Prostate gland (tissue), 2 donors: ENCODE data around the gene EEFSEC. TPM values are rescaled to one million over a fixed set of nuclear protein-coding genes. Genes with fewer than 3 reads are reported as not detected.

Experiments
- DNase-seq: peaks from one replicate; pipeline ENCODE4 v3.0.0-alpha.2; 2019; ENCODE audit warnings: low spot score
- H3K27ac ChIP-seq, 2 donors: fragments of 200-600 bp; sonication (generic); 2 replicates each; pipeline ENCODE4 v1.5.1; 2017 to 2019
- H3K27me3 ChIP-seq: fragments of 200-600 bp; sonication (generic); replicated peaks from 2 replicates; pipeline ENCODE4 v1.5.1; 2019; ENCODE audit not compliant: insufficient read depth
- H3K36me3 ChIP-seq, 2 donors: fragments of 200-600 bp; sonication (generic); 1 replicate in 1 of 2; 2 replicates in 1 of 2; pipeline versions ENCODE4 v1.5.1 to v1.8.1; 2017 to 2019
- H3K4me1 ChIP-seq: fragments of 200-600 bp; sonication (generic); replicated peaks from 2 replicates; pipeline ENCODE4 v1.5.1; 2019
- H3K4me3 ChIP-seq, 2 donors: fragments of 200-600 bp; sonication (generic); 2 replicates each; pipeline ENCODE4 v1.5.1; 2017 to 2019
- H3K9me3 ChIP-seq: fragments of 200-600 bp; sonication (generic); 2 replicates; pipeline ENCODE4 v1.5.1; 2017
- CTCF ChIP-seq, 4 experiments: fragments of 200-600 bp in 2 of 4; fragments of 450-650 bp in 2 of 4; sonication (generic) in 2 of 4; IDR thresholded peaks; 1 replicate in 3 of 4; 2 replicates in 1 of 4; pipeline ENCODE4 v1.5.1; 2016 to 2019; ENCODE audit warnings: antibody characterized with exemption in 4 of 4, mild to moderate bottlenecking in 2 of 4, moderate library complexity in 2 of 4
- POLR2A ChIP-seq: fragments of 450-650 bp; IDR thresholded peaks from one replicate; pipeline ENCODE4 v1.6.1; 2016; ENCODE audit warnings: antibody characterized with exemption, mild to moderate bottlenecking
- POLR2AphosphoS5 ChIP-seq: sonication (generic); formaldehyde crosslinking; IDR thresholded peaks from one replicate; pipeline ENCODE4 v1.6.1; 2017; ENCODE audit warnings: antibody characterized with exemption
- WGBS: methylation state at CpG from one replicate; pipeline ENCODE4 v1.1.5; 2018; 5-methylcytosine and 5-hydroxymethylcytosine counted together
- intact Hi-C: fragments of 100-400 bp; cut with DNase I; formaldehyde crosslinking; loops from one replicate; pipeline ENCODE4 v1.14.2; 2022
- total RNA-seq, 2 donors: library from RNA; depleted of rRNA; stranded (reverse); fragments of >200 nt; gene quantifications; one replicate each; pipeline ENCODE4 v1.1.0, GENCODE V29; 2016

The EEFSEC gene
- total RNA-seq, 2 donors from 2014 or later: 24.7 to 26.1 TPM

GRCh38 chr3:128309026-128309425 lies 155.7 kb downstream of the EEFSEC start:
- H3K4me1 ChIP-seq: no peaks in the 10 kb centered on the region
- H3K9me3 ChIP-seq: no peaks in the 10 kb centered on the region
- intact Hi-C loops: no loop called here
- no peak for TF ChIP-seq POLR2A
- no peak for TF ChIP-seq POLR2AphosphoS5
- no peak for TF ChIP-seq CTCF (IDR thresholded peaks at IDR 0.05)
- WGBS: 87% methylated on average over 8 of the region's 8 CpGs
- H3K27me3 ChIP-seq: no peaks in the 10 kb centered on the region
- H3K36me3 ChIP-seq: no peaks in the 10 kb centered on the region
- H3K4me3 ChIP-seq: no peak overlapping the region
- no peak overlapping the region for H3K27ac ChIP-seq
- DNase-seq: no peak

GRCh38 chr3:128310286-128311058 lies 157.2 kb downstream of the EEFSEC start:
- Histone ChIP-seq H3K27me3 (no peaks in the 10 kb centered on the region), H3K27ac (no peak overlapping the region), H3K36me3 (no peaks in the 10 kb centered on the region), H3K9me3 (no peaks in the 10 kb centered on the region), H3K4me3 (no peak overlapping the region), H3K4me1 (no peaks in the 10 kb centered on the region)
- no peak for DNase-seq
- intact Hi-C loops: no loop called here
- WGBS: 98% methylated on average over 4 of the region's 4 CpGs
- no peak for TF ChIP-seq CTCF (IDR thresholded peaks at IDR 0.05)
- TF ChIP-seq POLR2A: no peak
- no peak for TF ChIP-seq POLR2AphosphoS5

- Histone ChIP-seq H3K27ac (no peak overlapping the region), H3K9me3 (no peaks in the 10 kb centered on the region), H3K4me1 (peaks cover 3% of the 10 kb centered on the region), H3K4me3 (no peak overlapping the region), H3K36me3 (no peaks in the 10 kb centered on the region), H3K27me3 (no peaks in the 10 kb centered on the region)
- no peak for TF ChIP-seq POLR2AphosphoS5
- no peak for TF ChIP-seq POLR2A
- no peak for TF ChIP-seq CTCF (IDR thresholded peaks at IDR 0.05)
- intact Hi-C loops: no loop called here
- DNase-seq: no peak
- 86% methylated on average over 5 of the region's 5 CpGs for WGBS
Observed at GRCh38 chr3:128311441-128311844, 158.2 kb downstream of the EEFSEC start.

- H3K27me3 ChIP-seq: no peaks in the 10 kb centered on the region
- H3K36me3 ChIP-seq: no peaks in the 10 kb centered on the region
- intact Hi-C loops: no loop called here
- no peak overlapping the region for H3K4me3 ChIP-seq
- over 99% methylated on average over 10 of the region's 10 CpGs for WGBS
- TF ChIP-seq POLR2AphosphoS5: no peak
- no peak for TF ChIP-seq CTCF (IDR thresholded peaks at IDR 0.05)
- TF ChIP-seq POLR2A: no peak
- H3K4me1 ChIP-seq: peaks cover 11% of the 10 kb centered on the region
- no peak for DNase-seq
- H3K9me3 ChIP-seq: no peaks in the 10 kb centered on the region
- H3K27ac ChIP-seq: no peak overlapping the region
Observed at GRCh38 chr3:128312271-128312670, 159.0 kb downstream of the EEFSEC start.
